HEK293T (cell line): ENCODE results near the gene PPP6R2.

Experiments
- ARNT ChIP-seq: fragments of 450-650 bp; IDR thresholded peaks from 2 replicates; pipeline ENCODE4 v1.6.1; 2017; ENCODE audit warnings: mild to moderate bottlenecking
- CTBP1 ChIP-seq: fragments of 450-650 bp; IDR thresholded peaks from 2 replicates; pipeline ENCODE4 v1.6.1; 2016; ENCODE audit warnings: borderline replicate concordance
- ELF4 ChIP-seq: fragments of 450-650 bp; IDR thresholded peaks from 2 replicates; pipeline ENCODE4 v1.6.1; 2017; ENCODE audit warnings: antibody characterized with exemption
- FOXK2 ChIP-seq: fragments of 450-650 bp; IDR thresholded peaks from 2 replicates; pipeline ENCODE4 v1.6.1; 2016; ENCODE audit warnings: mild to moderate bottlenecking
- FOXM1 ChIP-seq: fragments of 450-650 bp; IDR thresholded peaks from 2 replicates; pipeline ENCODE4 v1.6.1; 2017; ENCODE audit warnings: mild to moderate bottlenecking, borderline replicate concordance
- L3MBTL2 ChIP-seq: fragments of 450-650 bp; conservative IDR thresholded peaks from 2 replicates; pipeline ENCODE4 v1.6.1; 2016; ENCODE audit warnings: mild to moderate bottlenecking
- SP1 ChIP-seq: fragments of 450-650 bp; IDR thresholded peaks from 2 replicates; pipeline ENCODE4 v1.6.1; 2017
- SUZ12 ChIP-seq: fragments of 450-650 bp; IDR thresholded peaks from 2 replicates; pipeline ENCODE4 v1.6.1; 2016; ENCODE audit warnings: mild to moderate bottlenecking
- TARDBP ChIP-seq: fragments of 450-650 bp; IDR thresholded peaks from 2 replicates; pipeline ENCODE4 v1.6.1; 2016

GRCh38 chr22:50456026-50456425 is 112.9 kb downstream of the PPP6R2 start:
- TF ChIP-seq SUZ12 (no peak), TARDBP (no peak), ELF4 (no peak), FOXM1 (no peak), FOXK2 (no peak), CTBP1 (no peak), L3MBTL2 (no peak), ARNT (no peak), SP1 (no peak)
